Liver (tissue), 9 donors: ENCODE results near the gene NARF. TPM values are rescaled to one million over a fixed set of nuclear protein-coding genes. Genes with fewer than 3 reads are reported as not detected.

Experiments used
- DNase-seq: peaks from one replicate; pipeline ENCODE4 v3.0.0-alpha.2; 2017; ENCODE audit warnings: low spot score
- H3K27ac ChIP-seq, 2 donors: one replicate each; pipeline ENCODE4 v1.7.0; 2013; ENCODE audit warnings: inconsistent platforms in 2 of 2, low read length in 2 of 2, control low read depth in 1 of 2, low read depth in 1 of 2, mild to moderate bottlenecking in 1 of 2
- H3K27me3 ChIP-seq, 4 donors: one replicate each; pipeline versions ENCODE4 v1.6.1 to v1.7.0; 2013; ENCODE audit warnings: low read length in 3 of 4, inconsistent platforms in 1 of 4, mild to moderate bottlenecking in 1 of 4, moderate library complexity in 1 of 4; ENCODE audit not compliant: control insufficient read depth in 4 of 4, insufficient read depth in 4 of 4
- H3K36me3 ChIP-seq, 4 donors: one replicate each; pipeline versions ENCODE4 v1.6.1 to v1.7.0; 2013; ENCODE audit warnings: low read length in 3 of 4, mild to moderate bottlenecking in 3 of 4, low read depth in 1 of 4, moderate library complexity in 1 of 4; ENCODE audit not compliant: control insufficient read depth in 4 of 4, insufficient read depth in 3 of 4
- H3K4me1 ChIP-seq, 4 donors: one replicate each; pipeline versions ENCODE4 v1.6.1 to v1.7.0; 2013; ENCODE audit warnings: low read length in 3 of 4, mild to moderate bottlenecking in 3 of 4, moderate library complexity in 1 of 4; ENCODE audit not compliant: control insufficient read depth in 4 of 4, insufficient read depth in 4 of 4
- H3K4me3 ChIP-seq, 3 donors: one replicate each; pipeline versions ENCODE4 v1.6.1 to v1.7.0; 2013; ENCODE audit warnings: low read length in 3 of 3, control low read depth in 1 of 3, low read depth in 1 of 3, mild to moderate bottlenecking in 1 of 3
- H3K9ac ChIP-seq, 2 donors: one replicate each; pipeline ENCODE4 v1.7.0; 2013; ENCODE audit warnings: low read length in 2 of 2, mild to moderate bottlenecking in 2 of 2, moderate library complexity in 2 of 2, control low read depth in 1 of 2, low read depth in 1 of 2
- H3K9me3 ChIP-seq, 4 donors: one replicate each; pipeline versions ENCODE4 v1.6.1 to v1.7.0; 2013; ENCODE audit warnings: low read length in 3 of 4; ENCODE audit not compliant: control insufficient read depth in 4 of 4
- EGR1 ChIP-seq, 2 donors: IDR thresholded peaks; 2 replicates each; pipeline ENCODE4 v1.6.1; 2016 to 2018; ENCODE audit warnings: antibody characterized with exemption in 2 of 2, low read depth in 2 of 2
- FOXA1 ChIP-seq: IDR thresholded peaks from 2 replicates; pipeline ENCODE4 v1.6.1; 2016; ENCODE audit warnings: antibody characterized with exemption
- GABPA ChIP-seq, 2 donors: IDR thresholded peaks in 1 of 2; conservative IDR thresholded peaks in 1 of 2; 2 replicates each; pipeline ENCODE4 v1.6.1; 2016; ENCODE audit warnings: antibody characterized with exemption in 2 of 2, mild to moderate bottlenecking in 1 of 2, moderate library complexity in 1 of 2
- HNF4A ChIP-seq, 2 donors: conservative IDR thresholded peaks; 2 replicates each; pipeline ENCODE4 v1.6.1; 2016; ENCODE audit warnings: antibody characterized with exemption in 2 of 2, mild to moderate bottlenecking in 2 of 2
- HNF4G ChIP-seq: IDR thresholded peaks from 2 replicates; pipeline ENCODE4 v1.6.1; 2016; ENCODE audit warnings: antibody characterized with exemption
- NR2F2 ChIP-seq: IDR thresholded peaks from 2 replicates; pipeline ENCODE4 v1.6.1; 2016; ENCODE audit warnings: antibody characterized with exemption
- TAF1 ChIP-seq: conservative IDR thresholded peaks from 2 replicates; pipeline ENCODE4 v1.6.1; 2016; ENCODE audit warnings: antibody characterized with exemption, mild to moderate bottlenecking
- YY1 ChIP-seq: IDR thresholded peaks from 2 replicates; pipeline ENCODE4 v1.6.1; 2016; ENCODE audit warnings: antibody characterized with exemption, mild to moderate bottlenecking
- WGBS: extraction: QIAGEN DNeasy Blood & Tissue Kit; methylation state at CpG from one replicate; pipeline ENCODE4 v1.1.7; 2013; 5-methylcytosine and 5-hydroxymethylcytosine counted together
- polyA plus RNA-seq, 2 donors: library from polyadenylated mRNA; stranded (reverse) in 1 of 2; unstranded in 1 of 2; fragments of 200-250 nt in 1 of 2; fragments of >200 nt in 1 of 2; fragmentation: Nextera tagmentation in 1 of 2; extraction: Ambion mirVana in 1 of 2; gene quantifications; one replicate each; pipeline versions ENCODE4 v1.2.1 to v1.2.3, GENCODE V29; 2013 to 2015
- total RNA-seq, 2 donors: library from RNA; depleted of rRNA; stranded (reverse); fragments of >200 nt; gene quantifications; one replicate each; pipeline ENCODE4 v1.2.3, GENCODE V29; 2014
- TF ChIP-seq, protein P1 (sequence below): IDR thresholded peaks from 2 replicates; pipeline ENCODE4 v1.6.1; 2016; ENCODE audit warnings: antibody characterized with exemption
- TF ChIP-seq, protein P2 (sequence below): IDR thresholded peaks from 2 replicates; pipeline ENCODE4 v1.6.1; 2016; ENCODE audit warnings: antibody characterized with exemption, mild to moderate bottlenecking
- TF ChIP-seq, protein P3 (sequence below): IDR thresholded peaks from 2 replicates; pipeline ENCODE4 v1.6.1; 2016; ENCODE audit warnings: antibody characterized with exemption
- TF ChIP-seq, protein P4 (sequence below): IDR thresholded peaks from 2 replicates; pipeline ENCODE4 v1.6.1; 2016; ENCODE audit warnings: antibody characterized with exemption
- donor health status: healthy.
- donor health status: healthy.
- donor health status: healthy.
- donor health status: healthy.
- donor health status: healthy.

The NARF gene
- total and polyA plus RNA-seq, 4 donors = 19.8 to 87.5 (median 26.2) TPM

DNA sequence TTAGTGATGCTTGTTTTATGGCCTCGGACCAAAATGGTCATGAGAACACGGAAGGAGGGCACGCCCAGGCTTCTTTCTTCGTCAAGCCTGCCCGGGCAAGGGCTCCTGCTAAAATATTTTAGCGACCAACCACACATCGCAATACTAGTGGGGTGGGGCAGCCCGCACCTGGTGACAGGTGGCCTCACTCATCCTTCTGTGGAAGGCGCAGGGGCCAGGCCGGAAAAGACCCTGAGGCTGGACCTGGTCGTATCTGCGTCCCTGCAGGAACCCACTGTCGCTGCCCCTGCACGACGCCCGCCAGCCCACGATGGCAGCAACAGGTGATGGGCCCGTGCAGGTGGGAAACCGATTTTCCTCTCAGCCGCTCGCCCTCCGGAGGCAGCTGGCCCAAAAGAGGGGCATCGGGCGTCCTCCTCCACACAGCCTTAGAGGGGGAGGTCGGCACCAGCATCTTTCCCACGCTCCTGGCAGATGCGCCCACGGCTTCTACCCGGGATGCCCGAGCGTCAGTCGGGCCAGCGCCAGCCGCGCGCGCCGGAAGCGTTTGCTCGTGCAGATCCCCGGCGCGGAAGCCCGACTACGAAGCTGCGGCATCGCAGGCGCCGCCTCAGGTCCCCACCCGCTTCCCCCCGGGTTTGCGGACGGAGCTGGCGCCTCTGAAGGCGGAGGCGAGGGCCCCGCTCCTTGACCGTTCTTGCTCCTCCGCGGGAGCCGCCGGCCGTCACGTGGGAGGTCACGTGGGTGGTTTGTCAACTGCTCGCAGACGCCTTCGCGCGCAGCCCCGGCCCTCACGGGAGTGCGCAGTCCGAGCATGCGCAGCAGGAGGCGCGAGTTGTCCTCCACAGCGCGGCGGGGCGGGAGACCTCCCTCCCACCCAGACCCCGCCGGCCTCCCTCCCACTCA is 38.2 kb downstream of the NARF start:
- TF ChIP-seq NR2F2 (no peak), TAF1 (no peak), YY1 (peak; percentile 22), FOXA1 (no peak)
- TF ChIP-seq, protein P1, sequence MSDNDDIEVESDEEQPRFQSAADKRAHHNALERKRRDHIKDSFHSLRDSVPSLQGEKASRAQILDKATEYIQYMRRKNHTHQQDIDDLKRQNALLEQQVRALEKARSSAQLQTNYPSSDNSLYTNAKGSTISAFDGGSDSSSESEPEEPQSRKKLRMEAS = peak; percentile 9
- TF ChIP-seq, protein P2, sequence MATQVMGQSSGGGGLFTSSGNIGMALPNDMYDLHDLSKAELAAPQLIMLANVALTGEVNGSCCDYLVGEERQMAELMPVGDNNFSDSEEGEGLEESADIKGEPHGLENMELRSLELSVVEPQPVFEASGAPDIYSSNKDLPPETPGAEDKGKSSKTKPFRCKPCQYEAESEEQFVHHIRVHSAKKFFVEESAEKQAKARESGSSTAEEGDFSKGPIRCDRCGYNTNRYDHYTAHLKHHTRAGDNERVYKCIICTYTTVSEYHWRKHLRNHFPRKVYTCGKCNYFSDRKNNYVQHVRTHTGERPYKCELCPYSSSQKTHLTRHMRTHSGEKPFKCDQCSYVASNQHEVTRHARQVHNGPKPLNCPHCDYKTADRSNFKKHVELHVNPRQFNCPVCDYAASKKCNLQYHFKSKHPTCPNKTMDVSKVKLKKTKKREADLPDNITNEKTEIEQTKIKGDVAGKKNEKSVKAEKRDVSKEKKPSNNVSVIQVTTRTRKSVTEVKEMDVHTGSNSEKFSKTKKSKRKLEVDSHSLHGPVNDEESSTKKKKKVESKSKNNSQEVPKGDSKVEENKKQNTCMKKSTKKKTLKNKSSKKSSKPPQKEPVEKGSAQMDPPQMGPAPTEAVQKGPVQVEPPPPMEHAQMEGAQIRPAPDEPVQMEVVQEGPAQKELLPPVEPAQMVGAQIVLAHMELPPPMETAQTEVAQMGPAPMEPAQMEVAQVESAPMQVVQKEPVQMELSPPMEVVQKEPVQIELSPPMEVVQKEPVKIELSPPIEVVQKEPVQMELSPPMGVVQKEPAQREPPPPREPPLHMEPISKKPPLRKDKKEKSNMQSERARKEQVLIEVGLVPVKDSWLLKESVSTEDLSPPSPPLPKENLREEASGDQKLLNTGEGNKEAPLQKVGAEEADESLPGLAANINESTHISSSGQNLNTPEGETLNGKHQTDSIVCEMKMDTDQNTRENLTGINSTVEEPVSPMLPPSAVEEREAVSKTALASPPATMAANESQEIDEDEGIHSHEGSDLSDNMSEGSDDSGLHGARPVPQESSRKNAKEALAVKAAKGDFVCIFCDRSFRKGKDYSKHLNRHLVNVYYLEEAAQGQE = peak; percentile 13
- TF ChIP-seq, protein P3, sequence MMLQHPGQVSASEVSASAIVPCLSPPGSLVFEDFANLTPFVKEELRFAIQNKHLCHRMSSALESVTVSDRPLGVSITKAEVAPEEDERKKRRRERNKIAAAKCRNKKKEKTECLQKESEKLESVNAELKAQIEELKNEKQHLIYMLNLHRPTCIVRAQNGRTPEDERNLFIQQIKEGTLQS = no peak
- Histone ChIP-seq H3K4me3 (peak overlapping the region; percentile 59 to 67 (median 61)), H3K27me3 (no peaks in the 10 kb centered on the region), H3K9me3 (no peaks in the 10 kb centered on the region), H3K36me3 (no peaks in the 10 kb centered on the region), H3K27ac (peak overlapping the region; percentile 9 to 63), H3K9ac (no peak overlapping the region), H3K4me1 (peaks cover 2 to 11% (median 7%) of the 10 kb centered on the region in 4 donors)
- peak; percentile 93 for DNase-seq
- 17% methylated on average over 83 of the region's 83 CpGs for WGBS

DNA sequence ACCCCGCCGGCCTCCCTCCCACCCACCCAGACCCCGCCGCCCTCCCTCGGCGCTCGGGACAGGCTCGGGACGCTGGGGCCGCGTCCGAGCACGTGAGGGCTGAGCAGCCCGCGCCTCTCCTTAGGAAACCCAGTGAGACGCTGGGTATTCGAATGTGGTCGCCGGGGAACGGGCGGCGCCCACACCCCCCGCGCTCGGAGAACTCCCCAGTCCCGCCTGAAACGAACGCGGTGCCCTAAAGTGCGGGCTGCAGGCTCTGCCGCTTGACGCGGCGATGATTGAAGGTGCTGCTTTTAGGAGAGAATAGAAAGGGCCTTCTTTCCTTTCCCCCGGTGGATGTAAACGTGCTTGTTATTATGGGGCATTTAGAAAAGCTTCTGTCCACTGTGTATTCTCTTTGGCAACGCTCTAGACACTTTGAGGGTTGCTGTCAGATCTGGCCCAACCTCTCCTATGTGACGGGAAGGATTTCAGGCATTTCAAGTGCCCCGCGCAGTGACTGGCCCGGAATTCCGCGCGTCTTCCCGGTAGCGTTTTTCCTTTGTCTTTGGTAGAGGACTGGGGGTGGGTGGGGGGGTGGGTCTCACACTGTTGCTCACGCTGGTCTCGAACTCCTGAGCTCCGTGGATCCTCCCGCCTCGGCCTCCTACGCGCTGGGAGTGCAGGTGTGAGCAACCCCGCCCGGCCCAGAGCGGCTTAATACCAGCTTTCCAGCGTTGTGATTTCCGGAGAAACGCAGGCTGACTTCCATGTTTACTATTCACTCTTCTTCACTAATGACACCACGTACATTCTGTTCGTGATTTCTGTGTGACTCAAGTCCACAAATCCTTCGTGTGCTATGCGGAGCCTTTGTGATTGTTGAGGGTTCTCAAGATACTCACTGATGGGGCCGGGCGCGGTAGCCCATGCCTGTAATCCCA is 39.2 kb downstream of the NARF start:
- peaks cover 2 to 16% (median 8%) of the 10 kb centered on the region in 4 donors for H3K4me1 ChIP-seq
- TF ChIP-seq, protein P3 = no peak
- no peak for TF ChIP-seq GABPA (IDR thresholded peaks at IDR 0.05 in 1 of 2, conservative IDR thresholded peaks at IDR 0.05 in 1 of 2)
- no peak for TF ChIP-seq TAF1
- TF ChIP-seq HNF4G = no peak
- no peak for TF ChIP-seq HNF4A (conservative IDR thresholded peaks at IDR 0.05)
- no peak for TF ChIP-seq YY1
- TF ChIP-seq, protein P2 = peak; percentile 4
- TF ChIP-seq, protein P4, sequence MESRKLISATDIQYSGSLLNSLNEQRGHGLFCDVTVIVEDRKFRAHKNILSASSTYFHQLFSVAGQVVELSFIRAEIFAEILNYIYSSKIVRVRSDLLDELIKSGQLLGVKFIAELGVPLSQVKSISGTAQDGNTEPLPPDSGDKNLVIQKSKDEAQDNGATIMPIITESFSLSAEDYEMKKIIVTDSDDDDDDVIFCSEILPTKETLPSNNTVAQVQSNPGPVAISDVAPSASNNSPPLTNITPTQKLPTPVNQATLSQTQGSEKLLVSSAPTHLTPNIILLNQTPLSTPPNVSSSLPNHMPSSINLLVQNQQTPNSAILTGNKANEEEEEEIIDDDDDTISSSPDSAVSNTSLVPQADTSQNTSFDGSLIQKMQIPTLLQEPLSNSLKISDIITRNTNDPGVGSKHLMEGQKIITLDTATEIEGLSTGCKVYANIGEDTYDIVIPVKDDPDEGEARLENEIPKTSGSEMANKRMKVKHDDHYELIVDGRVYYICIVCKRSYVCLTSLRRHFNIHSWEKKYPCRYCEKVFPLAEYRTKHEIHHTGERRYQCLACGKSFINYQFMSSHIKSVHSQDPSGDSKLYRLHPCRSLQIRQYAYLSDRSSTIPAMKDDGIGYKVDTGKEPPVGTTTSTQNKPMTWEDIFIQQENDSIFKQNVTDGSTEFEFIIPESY = peak; percentile 8
- TF ChIP-seq EGR1 (IDR thresholded peaks at IDR 0.05; ENCODE audit: low read depth in 2 of 2) = no peak
- TF ChIP-seq, protein P1 = no peak

More for the DNA sequence above, 39.2 kb downstream of the NARF start:
- Histone ChIP-seq H3K27ac (peak overlapping the region in 1 of 2 donors; percentile 29), H3K36me3 (no peaks in the 10 kb centered on the region), H3K4me3 (peak overlapping the region; percentile 37 to 61 (median 60)), H3K27me3 (no peaks in the 10 kb centered on the region), H3K9me3 (no peaks in the 10 kb centered on the region), H3K9ac (peak overlapping the region; percentile 42 to 48)
- peak; percentile 47 for DNase-seq
- 13% methylated on average over 66 of the region's 66 CpGs for WGBS
